ENCODE data around the gene AHRR. TPM values are rescaled to one million over a fixed set of nuclear protein-coding genes. Genes with fewer than 3 reads are reported as not detected.

AHRR gene
- total RNA-seq, 2 experiments from 2014 or later: 2.2 to 3.4 TPM

DNA sequence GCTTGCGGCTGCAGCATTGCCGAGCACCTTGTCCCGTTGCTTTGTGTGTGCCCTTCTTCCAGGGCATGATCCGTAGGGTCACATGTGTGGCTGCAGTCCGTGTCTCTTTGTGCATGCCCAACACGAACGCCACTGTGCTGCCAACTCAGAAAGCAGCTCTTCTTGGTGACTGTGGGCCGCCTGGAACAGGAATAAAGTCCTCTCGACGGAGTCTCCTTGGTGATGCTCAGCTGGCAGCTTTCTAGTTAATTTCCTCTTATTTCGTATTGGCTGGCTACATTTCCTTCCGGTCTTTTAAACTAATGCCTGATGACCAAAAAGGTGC lies 127.2 kb downstream of the AHRR start:
- ChIA-PET CTCF (ENCODE audit: unreplicated experiment) (no interaction called here), POLR2A (no interaction called here)
- TF ChIP-seq, protein P1, sequence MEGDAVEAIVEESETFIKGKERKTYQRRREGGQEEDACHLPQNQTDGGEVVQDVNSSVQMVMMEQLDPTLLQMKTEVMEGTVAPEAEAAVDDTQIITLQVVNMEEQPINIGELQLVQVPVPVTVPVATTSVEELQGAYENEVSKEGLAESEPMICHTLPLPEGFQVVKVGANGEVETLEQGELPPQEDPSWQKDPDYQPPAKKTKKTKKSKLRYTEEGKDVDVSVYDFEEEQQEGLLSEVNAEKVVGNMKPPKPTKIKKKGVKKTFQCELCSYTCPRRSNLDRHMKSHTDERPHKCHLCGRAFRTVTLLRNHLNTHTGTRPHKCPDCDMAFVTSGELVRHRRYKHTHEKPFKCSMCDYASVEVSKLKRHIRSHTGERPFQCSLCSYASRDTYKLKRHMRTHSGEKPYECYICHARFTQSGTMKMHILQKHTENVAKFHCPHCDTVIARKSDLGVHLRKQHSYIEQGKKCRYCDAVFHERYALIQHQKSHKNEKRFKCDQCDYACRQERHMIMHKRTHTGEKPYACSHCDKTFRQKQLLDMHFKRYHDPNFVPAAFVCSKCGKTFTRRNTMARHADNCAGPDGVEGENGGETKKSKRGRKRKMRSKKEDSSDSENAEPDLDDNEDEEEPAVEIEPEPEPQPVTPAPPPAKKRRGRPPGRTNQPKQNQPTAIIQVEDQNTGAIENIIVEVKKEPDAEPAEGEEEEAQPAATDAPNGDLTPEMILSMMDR (conservative IDR thresholded peaks at IDR 0.05; ENCODE audit: low read length): no peak
- TF ChIP-seq EZH2phosphoT487 (IDR thresholded peaks at IDR 0.05; ENCODE audit: borderline replicate concordance, low read depth, low read length): no peak
- peaks cover 9% of the 10 kb centered on the region; the same call in 1 of the 2 replicates for H3K79me2 ChIP-seq (ENCODE audit: insufficient read depth, low read depth, low read length)
- peaks cover 6% of the 10 kb centered on the region for H3K4me1 ChIP-seq (ENCODE audit: insufficient read depth, low read length, poor library complexity, severe bottlenecking)
- H4K20me1 ChIP-seq (ENCODE audit: insufficient read depth, low read length): no peaks in the 10 kb centered on the region
- no peak overlapping the region for H3K4me3 ChIP-seq (ENCODE audit: low read depth, low read length, poor library complexity, severe bottlenecking)
- no peak overlapping the region for H2AFZ ChIP-seq (ENCODE audit: low read length)
- peaks cover 76% of the 10 kb centered on the region for H3K36me3 ChIP-seq (ENCODE audit: insufficient read depth, low read length)
- H3K9me2 ChIP-seq (ENCODE audit: insufficient read depth, low read length): no peaks in the 10 kb centered on the region
- intact Hi-C loops (cut with micrococcal nuclease; ENCODE audit: unreplicated experiment): no loop called here
- H3K4me2 ChIP-seq (ENCODE audit: low read length): no peak overlapping the region
- no peak overlapping the region for H3K27ac ChIP-seq (ENCODE audit: low read depth, low read length, poor library complexity, severe bottlenecking)
- peaks cover 18% of the 10 kb centered on the region; the same call in 1 of the 2 replicates for H3K9me3 ChIP-seq (ENCODE audit: low read length)
- BruUV-seq (replicated peaks): no TSS peak
- DNase-seq (ENCODE audit: low spot score): no peak

DNA sequence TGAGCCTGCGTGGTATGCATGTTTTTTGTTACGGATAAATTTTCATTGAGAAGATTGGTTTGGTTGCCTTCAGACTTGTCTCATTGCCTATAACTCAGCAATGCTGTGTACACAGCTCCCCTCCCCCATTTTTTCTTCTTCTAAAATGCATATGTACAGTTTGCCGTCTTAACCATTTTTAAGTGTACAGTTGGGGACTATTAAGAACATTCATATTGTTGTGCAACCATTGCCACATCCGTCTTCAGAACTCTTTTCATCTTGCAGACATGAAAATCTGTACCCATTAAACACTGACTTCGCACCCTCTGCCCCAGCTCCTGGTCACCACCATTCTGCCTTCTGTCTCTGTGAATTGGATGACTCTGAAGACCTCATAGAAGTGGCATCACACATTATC lies 127.6 kb downstream of the AHRR start:
- CTCF ChIA-PET (ENCODE audit: unreplicated experiment): no interaction called here

More for the DNA sequence above, 127.6 kb downstream of the AHRR start:
- H3K36me3 ChIP-seq (ENCODE audit: insufficient read depth, low read length): peaks cover 80% of the 10 kb centered on the region
- no peak for DNase-seq (ENCODE audit: low spot score)
- H3K4me3 ChIP-seq (ENCODE audit: low read depth, low read length, poor library complexity, severe bottlenecking): no peak overlapping the region
- H4K20me1 ChIP-seq (ENCODE audit: insufficient read depth, low read length): no peaks in the 10 kb centered on the region
- no peak overlapping the region for H3K4me2 ChIP-seq (ENCODE audit: low read length)
- POLR2A ChIA-PET: no interaction called here
- no peak overlapping the region for H2AFZ ChIP-seq (ENCODE audit: low read length)
- H3K9me3 ChIP-seq (ENCODE audit: low read length): peaks cover 18% of the 10 kb centered on the region; the same call in 1 of the 2 replicates
- no peaks in the 10 kb centered on the region for H3K9me2 ChIP-seq (ENCODE audit: insufficient read depth, low read length)
- H3K4me1 ChIP-seq (ENCODE audit: insufficient read depth, low read length, poor library complexity, severe bottlenecking): peaks cover 1% of the 10 kb centered on the region
- H3K79me2 ChIP-seq (ENCODE audit: insufficient read depth, low read depth, low read length): 0 out of 2 replicates have a peak, but pooled peaks cover 5% of the 10 kb centered on the region
- no TSS peak for BruUV-seq (replicated peaks)
- TF ChIP-seq, protein P1 (conservative IDR thresholded peaks at IDR 0.05; ENCODE audit: low read length): no peak
- TF ChIP-seq EZH2phosphoT487 (IDR thresholded peaks at IDR 0.05; ENCODE audit: borderline replicate concordance, low read depth, low read length): no peak
- H3K27ac ChIP-seq (ENCODE audit: low read depth, low read length, poor library complexity, severe bottlenecking): no peak overlapping the region
- intact Hi-C loops (cut with micrococcal nuclease; ENCODE audit: unreplicated experiment): no loop called here

All from OCI-LY7 (cell line).